K562 (cell line): ENCODE data around the gene EN2. TPM values are rescaled to one million over a fixed set of nuclear protein-coding genes. Genes with fewer than 3 reads are reported as not detected.

Experiments used
- ATF1 ChIP-seq, 2 experiments: fragments of 450-650 bp in 1 of 2; IDR thresholded peaks; 2 replicates each; pipeline ENCODE4 v1.6.1; 2016; ENCODE audit warnings: missing compliant biosample characterization in 1 of 2, missing genetic modification characterization in 1 of 2
- ATF3 ChIP-seq, 2 experiments: fragments of 450-650 bp in 1 of 2; sonication (generic) in 1 of 2; formaldehyde crosslinking in 1 of 2; IDR thresholded peaks in 1 of 2; conservative IDR thresholded peaks in 1 of 2; 2 replicates each; pipeline versions ENCODE4 v1.6.1 to v1.8.1; 2016 to 2023; ENCODE audit warnings: mild to moderate bottlenecking in 2 of 2, moderate library complexity in 2 of 2, inconsistent platforms in 1 of 2, missing genetic modification reagents in 1 of 2
- CBFB ChIP-seq: sonication (generic); formaldehyde crosslinking; IDR thresholded peaks from 2 replicates; pipeline ENCODE4 v1.4.0; 2020; ENCODE audit warnings: mild to moderate bottlenecking, missing genetic modification reagents
- E2F6 ChIP-seq, 2 experiments: IDR thresholded peaks; 2 replicates each; pipeline ENCODE4 v1.6.1; 2011; ENCODE audit warnings: borderline replicate concordance in 1 of 2, control low read depth in 1 of 2, low read depth in 1 of 2, low read length in 1 of 2, mild to moderate bottlenecking in 1 of 2, mixed read lengths in 1 of 2, moderate library complexity in 1 of 2; ENCODE audit not compliant: insufficient read depth in 1 of 2, insufficient read length in 1 of 2, poor library complexity in 1 of 2, severe bottlenecking in 1 of 2; ENCODE audit errors: extremely low read depth in 1 of 2
- NCOA4 ChIP-seq: fragments of 450-650 bp; IDR thresholded peaks from 2 replicates; pipeline ENCODE4 v1.6.1; 2018; ENCODE audit warnings: mild to moderate bottlenecking; ENCODE audit not compliant: partially characterized antibody
- RAD51 ChIP-seq: fragments of 450-650 bp; IDR thresholded peaks from 2 replicates; pipeline ENCODE4 v1.7.1; 2016; ENCODE audit warnings: low read depth, mild to moderate bottlenecking, borderline replicate concordance
- RBFOX2 ChIP-seq: fragments of 200-400 bp; formaldehyde crosslinking; IDR thresholded peaks from 2 replicates; pipeline ENCODE4 v1.6.1; 2017; ENCODE audit warnings: low read depth, mild to moderate bottlenecking, low read length, moderate library complexity
- RFX5 ChIP-seq: IDR thresholded peaks from 2 replicates; pipeline ENCODE4 v1.6.1; 2011; ENCODE audit warnings: low read depth, mild to moderate bottlenecking, improper control_type of control experiment, low read length
- USF1 ChIP-seq: sonication (generic); formaldehyde crosslinking; IDR thresholded peaks from 2 replicates; pipeline ENCODE4 v1.9.0; 2022; ENCODE audit warnings: mild to moderate bottlenecking, missing genetic modification reagents
- ZFP91 ChIP-seq: sonication (generic); formaldehyde crosslinking; IDR thresholded peaks from 2 replicates; pipeline ENCODE4 v1.8.0; 2022; ENCODE audit warnings: mild to moderate bottlenecking, missing genetic modification reagents
- polyA plus RNA-seq, 8 experiments: library from polyadenylated mRNA; depleted of rRNA in 4 of 8; stranded (reverse) in 5 of 8; unstranded in 3 of 8; fragments of >200 nt; fragmentation: Nextera tagmentation in 2 of 8; fragmentation: Illumina TruSeq in 1 of 8; extraction: Ambion mirVana in 2 of 8; extraction: Trizol in 1 of 8; gene quantifications; 2 replicates each; pipeline versions ENCODE4 v1.2.1 to v1.2.3, GENCODE V29; 2011 to 2014; ENCODE audit warnings: inconsistent platforms in 1 of 8, missing spikeins in 1 of 8
- total RNA-seq, 7 experiments: library from RNA; depleted of rRNA in 6 of 7; stranded (reverse); fragments of >200 nt in 6 of 7; fragmentation: Illumina TruSeq in 2 of 7; extraction: Trizol in 2 of 7; gene quantifications; 2 replicates each; pipeline versions ENCODE4 v1.2.1 to v1.2.3, GENCODE V29; 2011 to 2021; ENCODE audit warnings: low replicate concordance in 1 of 7

EN2 gene
- total and polyA plus RNA-seq, 9 of the 15 experiments (the other 6 are each of a cell fraction or from before 2014, with no cell fraction given) = 0.04 TPM; not detected in 7

- no peak for TF ChIP-seq NCOA4
- TF ChIP-seq RFX5 = no peak
- TF ChIP-seq CBFB (CRISPR knock-in tag) = no peak
- TF ChIP-seq RAD51 = peak; percentile 63
- TF ChIP-seq E2F6 (IDR thresholded peaks at IDR 0.05; ENCODE audit: borderline replicate concordance in 1 of 2, extremely low read depth in 1 of 2, insufficient read depth in 1 of 2, insufficient read length in 1 of 2, low read depth in 1 of 2, low read length in 1 of 2, poor library complexity in 1 of 2, severe bottlenecking in 1 of 2) = peak; percentile 46 to 87
- TF ChIP-seq RBFOX2 = 0 out of 2 replicates have a peak, but pooled peaks have one; percentile 20
- peak; percentile 88 for TF ChIP-seq ZFP91 (CRISPR knock-in tag)
- no peak for TF ChIP-seq ATF3 (IDR thresholded peaks at IDR 0.05)
- no peak for TF ChIP-seq ATF3 (CRISPR knock-in tag; conservative IDR thresholded peaks at IDR 0.05)
- TF ChIP-seq ATF1 (CRISPR knock-in tag; IDR thresholded peaks at IDR 0.05) = no peak
- peak; percentile 29; the same call in 1 of the 2 replicates for TF ChIP-seq ATF1 (tag; IDR thresholded peaks at IDR 0.05)
- TF ChIP-seq USF1 (CRISPR knock-in tag) = peak; percentile 84
These were observed 988 bp upstream of the EN2 start (continued) for GRCh38 chr7:155456738-155457543.
